Stomach (tissue), 4 donors: ENCODE data around the gene POGK.

ENCODE experiments used
- CTCF ChIP-seq, 7 experiments: fragments of 450-650 bp in 4 of 7; fragments of 200-600 bp in 3 of 7; sonication (generic) in 3 of 7; IDR thresholded peaks; one replicate each; pipeline ENCODE4 v1.5.1; 2016 to 2019; ENCODE audit warnings: antibody characterized with exemption in 7 of 7, control low read depth in 2 of 7, mild to moderate bottlenecking in 1 of 7
- EP300 ChIP-seq: sonication (generic); formaldehyde crosslinking; IDR thresholded peaks from one replicate; pipeline ENCODE4 v1.6.1; 2017; ENCODE audit warnings: antibody characterized with exemption
- POLR2A ChIP-seq, 4 donors: fragments of 450-650 bp; IDR thresholded peaks; one replicate each; pipeline ENCODE4 v1.6.1; 2016; ENCODE audit warnings: antibody characterized with exemption in 4 of 4, control low read depth in 2 of 4, mild to moderate bottlenecking in 1 of 4, moderate library complexity in 1 of 4

GRCh38 chr1:166869318-166870099 lies 30.2 kb downstream of the POGK start:
- no peak for TF ChIP-seq CTCF (IDR thresholded peaks at IDR 0.05)
- no peak for TF ChIP-seq POLR2A (IDR thresholded peaks at IDR 0.05)
- no peak for TF ChIP-seq EP300
